PFSK-1 (cell line): ENCODE results near the gene PLA2G3.

Experiments
- FOXP2 ChIP-seq: optimal IDR thresholded peaks from 2 replicates; pipeline ENCODE3; 2011; ENCODE audit warnings: borderline replicate concordance, control low read depth, inconsistent platforms; ENCODE audit not compliant: insufficient read depth; ENCODE audit errors: extremely low read length, extremely low read depth
- POLR2AphosphoS5 ChIP-seq: IDR thresholded peaks from 2 replicates; pipeline ENCODE4 v1.6.1; 2012; ENCODE audit warnings: low read depth, mild to moderate bottlenecking, control low read depth, low read length, moderate library complexity
- REST ChIP-seq, 2 experiments: IDR thresholded peaks; 2 replicates each; pipeline versions ENCODE4 v1.6.1 to v1.8.0; 2011 to 2012; ENCODE audit warnings: low read depth in 2 of 2, low read length in 2 of 2, control low read depth in 1 of 2, inconsistent platforms in 1 of 2, mild to moderate bottlenecking in 1 of 2, moderate library complexity in 1 of 2; ENCODE audit not compliant: insufficient read depth in 1 of 2
- SIN3A ChIP-seq: IDR thresholded peaks from 2 replicates; pipeline ENCODE4 v1.6.1; 2012; ENCODE audit warnings: mild to moderate bottlenecking, low read length, moderate library complexity, borderline replicate concordance; ENCODE audit not compliant: insufficient read depth
- TAF1 ChIP-seq: IDR thresholded peaks from 2 replicates; pipeline ENCODE4 v1.6.1; 2012; ENCODE audit warnings: low read length, control low read depth, borderline replicate concordance; ENCODE audit not compliant: insufficient read depth

GRCh38 chr22:31118046-31118820, 22.1 kb downstream of the PLA2G3 start:
- no peak for TF ChIP-seq POLR2AphosphoS5
- no peak for TF ChIP-seq REST (IDR thresholded peaks at IDR 0.05; ENCODE audit: insufficient read depth in 1 of 2, low read depth in 2 of 2, low read length in 2 of 2)
- TF ChIP-seq TAF1: no peak
- no peak for TF ChIP-seq SIN3A
- no peak for TF ChIP-seq FOXP2
